ENCODE results near the gene CISD1. TPM values are rescaled to one million over a fixed set of nuclear protein-coding genes. Genes with fewer than 3 reads are reported as not detected.
A peak's percentile ranks its signal among the peaks of the same experiment; 100 is the strongest.

Gene CISD1
- total RNA-seq, 4 donors from 2014 or later, result 24.7 to 60.1 (median 47.6) TPM

DNA sequence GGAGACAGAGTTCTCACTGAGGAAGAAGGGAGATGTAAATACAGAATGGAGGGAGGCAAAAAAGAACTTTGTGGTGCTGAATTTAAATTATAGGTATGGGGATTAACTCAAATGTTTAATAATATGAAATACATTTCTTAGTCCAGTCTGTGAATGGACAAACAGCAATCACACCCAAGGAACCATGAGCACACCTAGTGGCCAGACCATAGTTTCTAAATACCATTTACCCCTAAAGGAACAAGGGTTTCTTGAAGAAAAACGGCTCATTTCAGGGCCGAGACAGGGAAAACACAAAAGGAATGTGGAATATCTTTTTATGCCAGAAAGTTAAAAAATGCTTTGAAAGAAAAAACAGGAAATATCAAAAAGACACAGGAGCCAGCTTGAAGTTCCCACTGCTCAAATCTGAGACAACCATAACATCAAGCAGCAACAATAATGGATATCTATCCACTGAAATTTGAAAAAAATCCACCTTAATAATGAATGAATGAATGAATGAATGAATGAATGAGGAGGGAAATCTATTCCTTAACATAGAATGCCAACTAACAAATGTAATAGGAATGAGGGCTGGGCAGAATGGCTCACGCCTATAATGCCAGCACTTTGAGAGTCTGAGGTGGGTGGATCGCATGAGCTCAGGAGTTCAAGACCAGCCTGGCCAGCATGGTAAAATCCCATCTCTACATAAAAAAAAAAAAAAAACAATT, 9.8 kb upstream of the CISD1 start:
- Histone ChIP-seq H3K27me3 (no peaks in the 10 kb centered on the region), H3K4me1 (peaks cover 0 to 4% (median 0%) of the 10 kb centered on the region in 3 donors), H3K9me3 (no peaks in the 10 kb centered on the region), H3K36me3 (no peaks in the 10 kb centered on the region), H3K4me3 (no peak overlapping the region), H3K27ac (no peak overlapping the region)
- no peak for TF ChIP-seq POLR2A (IDR thresholded peaks at IDR 0.05)
- no peak for TF ChIP-seq EP300 (IDR thresholded peaks at IDR 0.05)
- no peak for TF ChIP-seq POLR2AphosphoS5 (IDR thresholded peaks at IDR 0.05)
- TF ChIP-seq, protein P1, sequence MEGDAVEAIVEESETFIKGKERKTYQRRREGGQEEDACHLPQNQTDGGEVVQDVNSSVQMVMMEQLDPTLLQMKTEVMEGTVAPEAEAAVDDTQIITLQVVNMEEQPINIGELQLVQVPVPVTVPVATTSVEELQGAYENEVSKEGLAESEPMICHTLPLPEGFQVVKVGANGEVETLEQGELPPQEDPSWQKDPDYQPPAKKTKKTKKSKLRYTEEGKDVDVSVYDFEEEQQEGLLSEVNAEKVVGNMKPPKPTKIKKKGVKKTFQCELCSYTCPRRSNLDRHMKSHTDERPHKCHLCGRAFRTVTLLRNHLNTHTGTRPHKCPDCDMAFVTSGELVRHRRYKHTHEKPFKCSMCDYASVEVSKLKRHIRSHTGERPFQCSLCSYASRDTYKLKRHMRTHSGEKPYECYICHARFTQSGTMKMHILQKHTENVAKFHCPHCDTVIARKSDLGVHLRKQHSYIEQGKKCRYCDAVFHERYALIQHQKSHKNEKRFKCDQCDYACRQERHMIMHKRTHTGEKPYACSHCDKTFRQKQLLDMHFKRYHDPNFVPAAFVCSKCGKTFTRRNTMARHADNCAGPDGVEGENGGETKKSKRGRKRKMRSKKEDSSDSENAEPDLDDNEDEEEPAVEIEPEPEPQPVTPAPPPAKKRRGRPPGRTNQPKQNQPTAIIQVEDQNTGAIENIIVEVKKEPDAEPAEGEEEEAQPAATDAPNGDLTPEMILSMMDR (IDR thresholded peaks at IDR 0.05), result no peak
- ATAC-seq, result no peak
- 98 to 100% methylated on average over 2 to 4 of the region's 4 CpGs for whole genome bisulfite sequencing, 2 donors (ENCODE audit: low coverage in 1 of 2)

DNA sequence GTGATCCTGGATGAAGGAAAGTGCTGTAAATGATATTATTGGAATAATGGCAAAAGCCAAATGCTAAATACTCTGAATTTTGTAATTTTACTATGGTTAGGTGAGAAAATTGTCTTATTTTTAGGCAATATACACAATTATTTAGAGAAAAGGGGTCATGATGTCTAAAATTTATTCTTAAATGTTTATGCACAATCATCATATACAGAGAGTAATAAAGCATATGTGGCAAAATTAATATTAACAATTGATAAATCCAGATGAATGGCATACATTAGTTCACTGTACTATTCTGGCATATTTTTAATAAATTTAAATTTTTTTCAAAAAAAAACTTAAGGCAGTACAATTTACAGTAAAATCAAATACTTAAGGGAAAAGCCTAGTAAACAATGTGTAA, 8.6 kb upstream of the CISD1 start:
- H3K27me3 ChIP-seq, result no peaks in the 10 kb centered on the region
- no peaks in the 10 kb centered on the region for H3K36me3 ChIP-seq
- peaks cover 0 to 16% (median 0%) of the 10 kb centered on the region in 3 donors for H3K4me1 ChIP-seq
- TF ChIP-seq POLR2A (IDR thresholded peaks at IDR 0.05), result no peak
- TF ChIP-seq, protein P1 (IDR thresholded peaks at IDR 0.05), result no peak
- no peak overlapping the region for H3K27ac ChIP-seq
- no peaks in the 10 kb centered on the region for H3K9me3 ChIP-seq
- no peak for ATAC-seq
- no peak overlapping the region for H3K4me3 ChIP-seq

DNA sequence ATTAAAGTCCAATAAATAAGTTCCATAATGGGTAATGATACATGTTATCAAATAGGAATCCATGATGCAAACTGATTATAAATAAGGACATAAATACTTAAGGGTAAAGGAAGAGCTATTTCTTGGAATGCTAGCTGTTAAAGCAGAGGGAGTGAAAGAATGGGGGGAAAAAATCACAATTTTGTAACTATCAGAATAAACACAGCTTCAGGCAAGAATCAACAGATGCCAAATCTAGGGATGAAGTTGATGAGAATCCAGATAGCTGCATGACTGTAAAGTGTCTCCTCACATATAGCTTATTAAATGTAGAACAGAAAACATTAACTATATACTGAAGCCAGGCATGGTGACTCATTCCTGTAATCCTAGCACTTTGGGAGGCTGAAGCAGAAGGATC, 6.2 kb upstream of the CISD1 start:
- H3K4me1 ChIP-seq, result peaks cover 0 to 31% (median 3%) of the 10 kb centered on the region in 3 donors
- ATAC-seq, result no peak
- no peak overlapping the region for H3K4me3 ChIP-seq
- no peak overlapping the region for H3K27ac ChIP-seq
- H3K9me3 ChIP-seq, result no peaks in the 10 kb centered on the region
- H3K27me3 ChIP-seq, result no peaks in the 10 kb centered on the region
- H3K36me3 ChIP-seq, result no peaks in the 10 kb centered on the region
- TF ChIP-seq POLR2AphosphoS5 (IDR thresholded peaks at IDR 0.05), result no peak
- no peak for TF ChIP-seq EP300 (IDR thresholded peaks at IDR 0.05)
- no peak for TF ChIP-seq POLR2A (IDR thresholded peaks at IDR 0.05)
- TF ChIP-seq, protein P1 (IDR thresholded peaks at IDR 0.05), result no peak

DNA sequence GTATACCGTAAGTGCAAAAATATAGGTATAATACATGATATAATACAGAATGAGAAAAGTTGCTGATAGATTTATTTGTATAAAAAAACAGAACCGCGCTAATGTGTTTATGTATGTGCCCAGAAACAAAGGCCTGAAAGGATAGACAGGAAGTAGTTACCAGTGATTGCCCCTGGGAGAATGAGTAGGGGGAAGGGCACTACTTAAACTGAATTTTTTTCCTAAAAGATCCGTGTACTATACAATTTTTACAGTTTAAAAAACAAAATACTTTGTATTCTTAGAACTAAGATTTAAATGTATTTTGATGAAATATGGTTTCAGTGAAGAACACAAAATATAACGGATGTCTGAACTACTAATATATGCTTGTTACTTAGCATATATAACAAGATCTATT, 4.2 kb upstream of the CISD1 start:
- H3K4me1 ChIP-seq, result peaks cover 0 to 39% (median 3%) of the 10 kb centered on the region in 3 donors
- H3K27ac ChIP-seq, result no peak overlapping the region
- H3K27me3 ChIP-seq, result no peaks in the 10 kb centered on the region
- no peak for ATAC-seq
- no peak overlapping the region for H3K4me3 ChIP-seq
- WGBS, 2 donors (ENCODE audit: low coverage in 1 of 2), result 64 to 85% methylated on average over 5 of the region's 5 CpGs
- no peaks in the 10 kb centered on the region for H3K9me3 ChIP-seq
- TF ChIP-seq POLR2AphosphoS5 (IDR thresholded peaks at IDR 0.05), result no peak
- no peaks in the 10 kb centered on the region for H3K36me3 ChIP-seq

DNA sequence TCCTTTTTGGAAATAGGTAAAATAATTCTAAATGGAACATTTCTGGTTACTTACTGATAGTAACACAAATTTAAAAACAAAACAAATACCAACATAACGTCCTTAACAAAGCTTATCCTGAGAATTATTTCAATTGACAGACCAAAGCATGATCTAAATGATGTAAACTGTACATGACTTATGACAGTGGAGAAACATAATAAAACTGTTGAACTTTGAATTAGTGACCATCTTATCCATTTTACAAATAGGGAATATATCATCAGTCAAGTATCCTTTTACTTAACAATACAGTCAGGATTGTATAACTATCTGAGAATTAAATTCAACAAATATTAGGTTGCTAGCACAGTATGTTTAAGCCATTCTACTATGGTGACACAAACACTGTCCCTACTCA, 3.7 kb upstream of the CISD1 start:
- no peak for TF ChIP-seq EP300 (IDR thresholded peaks at IDR 0.05)
- TF ChIP-seq POLR2AphosphoS5 (IDR thresholded peaks at IDR 0.05), result no peak
- TF ChIP-seq, protein P1 (IDR thresholded peaks at IDR 0.05), result no peak
- no peak for TF ChIP-seq POLR2A (IDR thresholded peaks at IDR 0.05)
- no peaks in the 10 kb centered on the region for H3K9me3 ChIP-seq
- WGBS, 2 donors (ENCODE audit: low coverage in 1 of 2), result 30 to 81% methylated on average over 1 of the region's 1 CpG
- H3K4me3 ChIP-seq, result peak overlapping the region in 1 of 2 donors; percentile 64
- H3K4me1 ChIP-seq, result peaks cover 0 to 44% (median 3%) of the 10 kb centered on the region in 3 donors
- peak overlapping the region in 1 of 4 donors; percentile 98 for H3K27ac ChIP-seq
- ATAC-seq, result no peak
- no peaks in the 10 kb centered on the region for H3K36me3 ChIP-seq
- no peaks in the 10 kb centered on the region for H3K27me3 ChIP-seq
